K562 (cell line): ENCODE data around the gene HSPE1. TPM values are rescaled to one million over a fixed set of nuclear protein-coding genes. Genes with fewer than 3 reads are reported as not detected.

Source experiments
- BCLAF1 ChIP-seq, 2 experiments: fragments of 450-650 bp in 1 of 2; IDR thresholded peaks; 2 replicates each; pipeline ENCODE4 v1.6.1; 2011 to 2017; ENCODE audit warnings: low read depth in 2 of 2, antibody characterized with exemption in 1 of 2, borderline replicate concordance in 1 of 2, low read length in 1 of 2, mild to moderate bottlenecking in 1 of 2, mixed read lengths in 1 of 2; ENCODE audit not compliant: control insufficient read depth in 1 of 2
- C11orf30 ChIP-seq: fragments of 450-650 bp; IDR thresholded peaks from 2 replicates; pipeline ENCODE4 v1.6.1; 2016; ENCODE audit warnings: low read depth, mild to moderate bottlenecking
- KAT8 ChIP-seq: fragments of 450-650 bp; IDR thresholded peaks from 2 replicates; pipeline ENCODE4 v1.6.1; 2016; ENCODE audit warnings: low read depth, mild to moderate bottlenecking
- KDM1A ChIP-seq, 2 experiments: fragments of 450-650 bp; IDR thresholded peaks; 2 replicates each; pipeline ENCODE4 v1.6.1; 2016; ENCODE audit warnings: mild to moderate bottlenecking in 2 of 2
- KHSRP ChIP-seq: fragments of 450-650 bp; IDR thresholded peaks from 2 replicates; pipeline ENCODE4 v1.6.1; 2017
- MCM5 ChIP-seq: fragments of 450-650 bp; IDR thresholded peaks from 2 replicates; pipeline ENCODE4 v1.6.1; 2016; ENCODE audit warnings: low read depth
- MED1 ChIP-seq: sonication (generic); formaldehyde crosslinking; IDR thresholded peaks from 2 replicates; pipeline ENCODE4 v1.8.1; 2023; ENCODE audit warnings: missing genetic modification reagents, borderline replicate concordance
- MEIS2 ChIP-seq: fragments of 450-650 bp; IDR thresholded peaks from 2 replicates; pipeline ENCODE4 v1.6.1; 2014; ENCODE audit warnings: mild to moderate bottlenecking; ENCODE audit not compliant: partially characterized antibody
- MTA1 ChIP-seq: fragments of 450-650 bp; IDR thresholded peaks from 2 replicates; pipeline ENCODE4 v1.6.1; 2017; ENCODE audit warnings: borderline replicate concordance
- NFIC ChIP-seq: fragments of 450-650 bp; IDR thresholded peaks from 2 replicates; pipeline ENCODE4 v1.6.1; 2017; ENCODE audit warnings: mild to moderate bottlenecking, inconsistent platforms
- PCBP1 ChIP-seq: fragments of 200-400 bp; formaldehyde crosslinking; IDR thresholded peaks from 2 replicates; pipeline ENCODE4 v1.6.1; 2018; ENCODE audit warnings: mild to moderate bottlenecking, low read depth, low read length; ENCODE audit not compliant: poor library complexity, severe bottlenecking
- POLR2B ChIP-seq: fragments of 450-650 bp; IDR thresholded peaks from 2 replicates; pipeline ENCODE4 v1.6.1; 2018; ENCODE audit warnings: low read depth; ENCODE audit not compliant: partially characterized antibody
- RBFOX2 ChIP-seq: fragments of 200-400 bp; formaldehyde crosslinking; IDR thresholded peaks from 2 replicates; pipeline ENCODE4 v1.6.1; 2017; ENCODE audit warnings: low read depth, mild to moderate bottlenecking, low read length, moderate library complexity
- RBM14 ChIP-seq: fragments of 200-400 bp; formaldehyde crosslinking; IDR thresholded peaks from 2 replicates; pipeline ENCODE4 v1.6.1; 2018; ENCODE audit warnings: low read depth, mild to moderate bottlenecking, low read length, moderate library complexity, borderline replicate concordance; ENCODE audit not compliant: insufficient read depth
- RBM34 ChIP-seq: fragments of 200-400 bp; formaldehyde crosslinking; IDR thresholded peaks from 2 replicates; pipeline ENCODE4 v1.6.1; 2018; ENCODE audit warnings: low read length, borderline replicate concordance; ENCODE audit not compliant: insufficient read depth
- SNIP1 ChIP-seq: fragments of 450-650 bp; IDR thresholded peaks from 2 replicates; pipeline ENCODE4 v1.7.1; 2017; ENCODE audit warnings: low read depth, mild to moderate bottlenecking
- TAF1 ChIP-seq: IDR thresholded peaks from 2 replicates; pipeline ENCODE4 v1.6.1; 2011; ENCODE audit warnings: mild to moderate bottlenecking, low read length, moderate library complexity; ENCODE audit not compliant: insufficient read depth, control insufficient read depth, severe bottlenecking; ENCODE audit errors: extremely low read depth
- TBP ChIP-seq: optimal IDR thresholded peaks from 2 replicates; pipeline ENCODE3; 2011; ENCODE audit warnings: low read depth, low read length, improper control_type of control experiment
- TCF3 ChIP-seq: sonication (generic); formaldehyde crosslinking; IDR thresholded peaks from 2 replicates; pipeline ENCODE4 v1.4.0; 2020; ENCODE audit warnings: mild to moderate bottlenecking, missing genetic modification reagents
- USF1 ChIP-seq: sonication (generic); formaldehyde crosslinking; IDR thresholded peaks from 2 replicates; pipeline ENCODE4 v1.9.0; 2022; ENCODE audit warnings: mild to moderate bottlenecking, missing genetic modification reagents
- YY1 ChIP-seq, 3 experiments: IDR thresholded peaks; 2 replicates each; pipeline ENCODE4 v1.6.1; 2011; ENCODE audit warnings: low read length in 2 of 3, mild to moderate bottlenecking in 2 of 3, moderate library complexity in 2 of 3, borderline replicate concordance in 1 of 3, control low read depth in 1 of 3, low read depth in 1 of 3; ENCODE audit not compliant: insufficient read depth in 3 of 3, insufficient replicate concordance in 2 of 3, control insufficient read depth in 1 of 3, insufficient read length in 1 of 3; ENCODE audit errors: extremely low read depth in 1 of 3
- ZBTB17 ChIP-seq: fragments of 450-650 bp; formaldehyde crosslinking; IDR thresholded peaks from 2 replicates; pipeline ENCODE4 v1.4.0; 2020; ENCODE audit warnings: mild to moderate bottlenecking
- ZNF444 ChIP-seq: fragments of 250-450 bp; sonication (Bioruptor Pico); IDR thresholded peaks from 2 replicates; pipeline ENCODE4 v1.4.0; 2020; ENCODE audit warnings: mild to moderate bottlenecking, moderate library complexity
- ZNF696 ChIP-seq: fragments of 250-450 bp; sonication (Bioruptor Pico); conservative IDR thresholded peaks from 2 replicates; pipeline ENCODE4 v1.4.0; 2020; ENCODE audit warnings: mild to moderate bottlenecking, moderate library complexity
- ZNF76 ChIP-seq: fragments of 250-450 bp; sonication (Bioruptor Pico); IDR thresholded peaks from 2 replicates; pipeline ENCODE4 v1.4.0; 2020; ENCODE audit warnings: mild to moderate bottlenecking, moderate library complexity, borderline replicate concordance
- polyA plus RNA-seq, 8 experiments: library from polyadenylated mRNA; depleted of rRNA in 4 of 8; stranded (reverse) in 5 of 8; unstranded in 3 of 8; fragments of >200 nt; fragmentation: Nextera tagmentation in 2 of 8; fragmentation: Illumina TruSeq in 1 of 8; extraction: Ambion mirVana in 2 of 8; extraction: Trizol in 1 of 8; gene quantifications; 2 replicates each; pipeline versions ENCODE4 v1.2.1 to v1.2.3, GENCODE V29; 2011 to 2014; ENCODE audit warnings: inconsistent platforms in 1 of 8, missing spikeins in 1 of 8
- total RNA-seq, 7 experiments: library from RNA; depleted of rRNA in 6 of 7; stranded (reverse); fragments of >200 nt in 6 of 7; fragmentation: Illumina TruSeq in 2 of 7; extraction: Trizol in 2 of 7; gene quantifications; 2 replicates each; pipeline versions ENCODE4 v1.2.1 to v1.2.3, GENCODE V29; 2011 to 2021; ENCODE audit warnings: low replicate concordance in 1 of 7

The HSPE1 gene
- total and polyA plus RNA-seq, 9 of the 15 experiments (the other 6 are each of a cell fraction or from before 2014, with no cell fraction given), result 223 to 1,007 (median 612) TPM

GRCh38 chr2:197515739-197516392, 15.7 kb downstream of the HSPE1 start, which contains the start of gene MOB4 (continued):
- peak; percentile 65 for TF ChIP-seq PCBP1
- TF ChIP-seq MED1 (CRISPR knock-in tag), result no peak
- 0 out of 2 replicates have a peak, but pooled peaks have one; percentile 40 for TF ChIP-seq ZBTB17 (CRISPR knock-in tag)
- TF ChIP-seq NFIC, result no peak; the same call in 1 of the 2 replicates
- peak; percentile 80 for TF ChIP-seq POLR2B
- TF ChIP-seq KAT8, result no peak
- no peak for TF ChIP-seq RBM34
- no peak for TF ChIP-seq ZNF696 (CRISPR knock-in tag)
- TF ChIP-seq USF1 (CRISPR knock-in tag), result peak; percentile 32; the same call in 1 of the 2 replicates
- peak in 1 of 2 experiments; percentile 90; a peak in 1 of 4 replicates for TF ChIP-seq BCLAF1 (IDR thresholded peaks at IDR 0.05; ENCODE audit: borderline replicate concordance in 1 of 2, control insufficient read depth in 1 of 2, low read depth in 2 of 2, low read length in 1 of 2)
- TF ChIP-seq KHSRP, result no peak
- TF ChIP-seq MCM5, result no peak
- peak; percentile 46 to 87 (median 81) for TF ChIP-seq YY1 (IDR thresholded peaks at IDR 0.05; ENCODE audit: borderline replicate concordance in 1 of 3, control insufficient read depth in 1 of 3, extremely low read depth in 1 of 3, insufficient read depth in 3 of 3, insufficient read length in 1 of 3, insufficient replicate concordance in 2 of 3, low read depth in 1 of 3, low read length in 2 of 3)
- no peak for TF ChIP-seq KDM1A (IDR thresholded peaks at IDR 0.05)
- TF ChIP-seq RBFOX2, result peak; percentile 96
- peak; percentile 55 for TF ChIP-seq MEIS2
- TF ChIP-seq ZNF444 (CRISPR knock-in tag), result no peak
- TF ChIP-seq SNIP1, result no peak
- TF ChIP-seq TBP, result peak; percentile 79
- TF ChIP-seq C11orf30, result no peak
- peak; percentile 80 for TF ChIP-seq TAF1
- no peak for TF ChIP-seq MTA1
- TF ChIP-seq RBM14, result 0 out of 2 replicates have a peak, but pooled peaks have one; percentile 37
- no peak for TF ChIP-seq ZNF76 (CRISPR knock-in tag)
- 0 out of 2 replicates have a peak, but pooled peaks have one; percentile 4 for TF ChIP-seq TCF3
